Activated CD8-positive, alpha-beta T cell treated with anti-CD3 and anti-CD28 coated beads for 36 hours (primary cell): ENCODE measurements around the gene SATB1. TPM values are rescaled to one million over a fixed set of nuclear protein-coding genes. Genes with fewer than 3 reads are reported as not detected.

ENCODE experiments used
- ATAC-seq: fragments of 200-7000 bp; cut with Tn5 transposase; one replicate; pipeline ENCODE4 v1.10.0; 2021; ENCODE audit warnings: mild to moderate bottlenecking, moderate library complexity
- CTCF ChIA-PET: fragments of 350-600 bp; sonication (Branson Sonifier 250); formaldehyde crosslinking; loops from one replicate; lab custom pipeline; 2021; ENCODE audit warnings: antibody characterized with exemption; lab: Charles Lee
- POLR2A ChIA-PET: fragments of 350-600 bp; sonication (Branson Sonifier 250); formaldehyde crosslinking; loops from one replicate; lab custom pipeline; 2021; ENCODE audit warnings: antibody characterized with exemption; lab: Charles Lee
- DNase-seq: peaks from one replicate; pipeline ENCODE4 v3.0.0-alpha.2; 2020
- H3K27ac Mint-ChIP-seq: one replicate; pipeline ENCODE4 v1.8.0; 2021; ENCODE audit warnings: mild to moderate bottlenecking, mixed read lengths
- H3K27me3 Mint-ChIP-seq: one replicate; pipeline ENCODE4 v1.8.0; 2021; ENCODE audit warnings: mixed read lengths
- H3K36me3 Mint-ChIP-seq: one replicate; pipeline ENCODE4 v1.8.0; 2021; ENCODE audit warnings: low read depth, mixed read lengths
- H3K4me1 Mint-ChIP-seq: one replicate; pipeline ENCODE4 v1.8.0; 2021; ENCODE audit warnings: low read depth, mixed read lengths
- H3K4me3 Mint-ChIP-seq: one replicate; pipeline ENCODE4 v1.8.0; 2021; ENCODE audit warnings: mild to moderate bottlenecking, moderate library complexity, mixed read lengths
- H3K9me3 Mint-ChIP-seq: one replicate; pipeline ENCODE4 v1.8.0; 2021; ENCODE audit warnings: mixed read lengths
- CTCF ChIP-seq: fragments of 200-600 bp; IDR thresholded peaks from one replicate; pipeline ENCODE4 v1.8.0; 2022; ENCODE audit warnings: antibody characterized with exemption, mild to moderate bottlenecking
- intact Hi-C: fragments of 100-400 bp; cut with micrococcal nuclease; formaldehyde crosslinking; loops from one replicate; pipeline ENCODE4 v1.10.0; 2022
- total RNA-seq, 2 experiments: library from RNA; stranded (reverse); gene quantifications; one replicate each; pipeline ENCODE4 v1.2.3, GENCODE V29; 2021

The SATB1 gene
- total RNA-seq, 2 experiments from 2014 or later, result 208 to 213 TPM

- TF ChIP-seq CTCF, result no peak
- ChIA-PET CTCF (no interaction called here), POLR2A (interaction anchor here (0.8 to 10.9 kb wide), 7 partner anchors 9 to 300 kb away, joined by 3 to 271 read pairs (median 5); partner anchors contain the start of gene SATB1)
- intact Hi-C loops, result no loop called here
- Mint-ChIP-seq H3K4me3 (peak overlapping the region; percentile 78), H3K36me3 (peaks cover 77% of the 10 kb centered on the region), H3K27ac (peak overlapping the region; percentile 86), H3K9me3 (no peaks in the 10 kb centered on the region), H3K27me3 (no peaks in the 10 kb centered on the region), H3K4me1 (peaks cover 28% of the 10 kb centered on the region)
- DNase-seq (no peak), ATAC-seq (no peak)
These were observed 15.1 kb upstream of the SATB1 start for GRCh38 chr3:18440066-18440722.

GRCh38 chr3:18439281-18439680 is 14.1 kb upstream of the SATB1 start:
- peaks cover 30% of the 10 kb centered on the region for H3K4me1 Mint-ChIP-seq
- ATAC-seq (no peak), DNase-seq (no peak)
- no peaks in the 10 kb centered on the region for H3K9me3 Mint-ChIP-seq
- ChIA-PET CTCF (interaction anchor here (0.7 kb wide), 1 partner anchor 10 kb away, joined by 3 read pairs; no protein-coding TSS in a partner anchor), POLR2A (interaction anchor here (0.6 to 10.9 kb wide), 10 partner anchors 8 to 347 kb away, joined by 3 to 330 read pairs (median 9); partner anchors contain the start of gene SATB1)
- peak overlapping the region; percentile 86 for H3K27ac Mint-ChIP-seq
- intact Hi-C loops, result no loop called here
- no peaks in the 10 kb centered on the region for H3K27me3 Mint-ChIP-seq
- H3K36me3 Mint-ChIP-seq, result peaks cover 85% of the 10 kb centered on the region
- no peak for TF ChIP-seq CTCF
- peak overlapping the region; percentile 78 for H3K4me3 Mint-ChIP-seq

GRCh38 chr3:18438586-18438985 is 13.4 kb upstream of the SATB1 start:
- POLR2A ChIA-PET, result interaction anchor here (0.6 to 10.4 kb wide), 25 partner anchors 9 to 547 kb away, joined by 3 to 330 read pairs (median 5); partner anchors contain the start of gene SATB1
- intact Hi-C loops, result no loop called here
- Mint-ChIP-seq H3K27ac (peak overlapping the region; percentile 86), H3K36me3 (peaks cover 78% of the 10 kb centered on the region), H3K4me1 (peaks cover 30% of the 10 kb centered on the region), H3K4me3 (peak overlapping the region; percentile 78), H3K27me3 (no peaks in the 10 kb centered on the region), H3K9me3 (no peaks in the 10 kb centered on the region)
- TF ChIP-seq CTCF, result no peak
- ATAC-seq (peak; percentile 82), DNase-seq (peak; percentile 80)
- CTCF ChIA-PET, result interaction anchor here (0.7 to 2.7 kb wide), 6 partner anchors 8 to 279 kb away, joined by 3 to 8 read pairs (median 3); no protein-coding TSS in a partner anchor

- Mint-ChIP-seq H3K9me3 (no peaks in the 10 kb centered on the region), H3K4me1 (peaks cover 47% of the 10 kb centered on the region), H3K27ac (peak overlapping the region; percentile 92), H3K36me3 (peaks cover 76% of the 10 kb centered on the region), H3K4me3 (peak overlapping the region; percentile 78), H3K27me3 (no peaks in the 10 kb centered on the region)
- ATAC-seq (no peak), DNase-seq (no peak)
- no peak for TF ChIP-seq CTCF
- POLR2A ChIA-PET, result interaction anchor here (0.7 to 11.1 kb wide), 7 partner anchors 8 to 520 kb away, joined by 3 to 330 read pairs (median 9); partner anchors contain the start of gene SATB1
- CTCF ChIA-PET, result interaction anchor here (1.2 to 2.7 kb wide), 3 partner anchors 9 to 552 kb away, joined by 3 to 8 read pairs (median 3); no protein-coding TSS in a partner anchor
- intact Hi-C loops, result no loop called here
These were observed 11.1 kb upstream of the SATB1 start for GRCh38 chr3:18436213-18436612.

GRCh38 chr3:18434711-18435110 is 9.6 kb upstream of the SATB1 start:
- no peaks in the 10 kb centered on the region for H3K9me3 Mint-ChIP-seq
- no peaks in the 10 kb centered on the region for H3K27me3 Mint-ChIP-seq
- H3K36me3 Mint-ChIP-seq, result peaks cover 74% of the 10 kb centered on the region
- intact Hi-C loops, result no loop called here
- peak overlapping the region; percentile 78 for H3K4me3 Mint-ChIP-seq
- peaks cover 54% of the 10 kb centered on the region for H3K4me1 Mint-ChIP-seq
- DNase-seq (no peak), ATAC-seq (no peak)
- POLR2A ChIA-PET, result interaction anchor here (10.4 to 11.1 kb wide), 2 partner anchors 10 to 15 kb away, joined by 271 to 330 read pairs; partner anchors contain the start of gene SATB1
- peak overlapping the region; percentile 92 for H3K27ac Mint-ChIP-seq
- TF ChIP-seq CTCF, result no peak
- CTCF ChIA-PET, result interaction anchor here (1.9 kb wide), 1 partner anchor 10 kb away, joined by 4 read pairs; no protein-coding TSS in a partner anchor
